Activated naive CD4-positive, alpha-beta T cell (primary cell): ENCODE data around the gene SUN5.

Source experiments
- DNase-seq, 4 experiments: peaks; one replicate each; lab custom pipeline; 2025; lab: John Stamatoyannopoulos, UW

The SUN5 gene

GRCh38 chr20:33026779-33027759 is 22.8 kb upstream of the SUN5 start:
- no peak for DNase-seq

GRCh38 chr20:33026072-33026778 is 22.0 kb upstream of the SUN5 start:
- no peak for DNase-seq

GRCh38 chr20:33025318-33025876 is 21.2 kb upstream of the SUN5 start:
- no peak for DNase-seq

GRCh38 chr20:33024609-33025317 is 20.5 kb upstream of the SUN5 start:
- no peak for DNase-seq

GRCh38 chr20:33024243-33024560 is 20.0 kb upstream of the SUN5 start:
- no peak for DNase-seq

GRCh38 chr20:33023439-33024242 is 19.4 kb upstream of the SUN5 start:
- DNase-seq: no peak

- no peak for DNase-seq
Measured at GRCh38 chr20:33022694-33023438, 18.6 kb upstream of the SUN5 start.

GRCh38 chr20:33022289-33022688 is 18.1 kb upstream of the SUN5 start:
- DNase-seq: no peak

GRCh38 chr20:33021879-33022278 is 17.6 kb upstream of the SUN5 start:
- no peak for DNase-seq

- DNase-seq: no peak
Measured at GRCh38 chr20:33020278-33021161, 16.3 kb upstream of the SUN5 start.

GRCh38 chr20:33019465-33020277 is 15.4 kb upstream of the SUN5 start:
- no peak for DNase-seq

- no peak for DNase-seq
Measured at GRCh38 chr20:33018169-33018931, 14.1 kb upstream of the SUN5 start.

- DNase-seq: no peak
Measured at GRCh38 chr20:33017542-33017941, 13.3 kb upstream of the SUN5 start.

- no peak for DNase-seq
Measured at GRCh38 chr20:33016581-33017109, 12.4 kb upstream of the SUN5 start.

- DNase-seq: no peak
Measured at GRCh38 chr20:33015700-33016580, 11.7 kb upstream of the SUN5 start.

- DNase-seq: no peak
Measured at GRCh38 chr20:33015114-33015484, 10.9 kb upstream of the SUN5 start.
